ENCODE measurements around the gene CFC1.
"Not testable (repeated sequence)": the region's sequence is repeated elsewhere in the genome, so short reads cannot be mapped to it uniquely, and the experiment has no call there.

DNA sequence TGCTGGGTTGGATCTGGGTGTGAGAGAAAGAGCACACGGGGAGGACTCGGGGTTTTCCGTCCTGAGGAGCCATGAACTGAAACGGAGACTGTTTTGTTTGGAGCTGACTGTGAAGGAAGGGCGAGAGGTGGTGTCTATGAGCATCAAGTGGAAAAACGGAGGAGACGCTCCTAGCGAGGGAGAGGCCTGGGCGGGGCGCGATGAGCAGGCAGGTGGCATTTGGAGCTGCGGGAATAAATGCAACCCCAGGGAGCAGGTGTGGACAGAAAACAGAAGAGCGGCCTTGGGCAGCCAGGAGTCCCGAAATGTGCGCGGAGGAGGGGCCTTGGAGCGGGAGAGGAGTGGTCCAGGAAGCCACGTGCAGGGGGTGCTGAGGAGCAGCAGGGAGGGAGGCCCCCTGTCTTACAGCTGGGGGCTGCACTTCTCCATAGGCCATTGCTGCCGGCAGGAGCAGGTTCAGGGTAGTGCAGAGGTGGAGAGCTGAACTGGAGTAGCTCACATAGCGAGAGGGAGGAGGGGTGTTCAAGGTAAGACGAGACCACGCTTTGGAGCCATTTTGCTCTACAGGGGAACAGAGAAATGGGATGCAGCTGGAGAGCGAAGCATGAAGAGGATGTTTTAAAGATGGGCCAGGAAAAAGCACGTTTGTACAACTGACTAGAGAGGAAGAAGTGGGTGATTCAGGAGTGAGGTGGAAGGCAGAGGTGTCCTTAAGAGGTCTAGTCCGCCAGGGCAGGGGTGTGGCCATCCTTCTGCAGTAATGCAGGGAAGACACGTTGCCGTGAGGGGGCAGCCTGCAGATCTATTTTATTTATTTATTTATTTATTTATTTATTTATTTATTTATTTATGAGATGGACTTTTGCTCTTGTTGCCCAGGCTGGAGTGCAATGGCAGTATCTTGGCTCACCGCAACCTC, 9.9 kb upstream of the CFC1 start:
- TF ChIP-seq, protein P1, sequence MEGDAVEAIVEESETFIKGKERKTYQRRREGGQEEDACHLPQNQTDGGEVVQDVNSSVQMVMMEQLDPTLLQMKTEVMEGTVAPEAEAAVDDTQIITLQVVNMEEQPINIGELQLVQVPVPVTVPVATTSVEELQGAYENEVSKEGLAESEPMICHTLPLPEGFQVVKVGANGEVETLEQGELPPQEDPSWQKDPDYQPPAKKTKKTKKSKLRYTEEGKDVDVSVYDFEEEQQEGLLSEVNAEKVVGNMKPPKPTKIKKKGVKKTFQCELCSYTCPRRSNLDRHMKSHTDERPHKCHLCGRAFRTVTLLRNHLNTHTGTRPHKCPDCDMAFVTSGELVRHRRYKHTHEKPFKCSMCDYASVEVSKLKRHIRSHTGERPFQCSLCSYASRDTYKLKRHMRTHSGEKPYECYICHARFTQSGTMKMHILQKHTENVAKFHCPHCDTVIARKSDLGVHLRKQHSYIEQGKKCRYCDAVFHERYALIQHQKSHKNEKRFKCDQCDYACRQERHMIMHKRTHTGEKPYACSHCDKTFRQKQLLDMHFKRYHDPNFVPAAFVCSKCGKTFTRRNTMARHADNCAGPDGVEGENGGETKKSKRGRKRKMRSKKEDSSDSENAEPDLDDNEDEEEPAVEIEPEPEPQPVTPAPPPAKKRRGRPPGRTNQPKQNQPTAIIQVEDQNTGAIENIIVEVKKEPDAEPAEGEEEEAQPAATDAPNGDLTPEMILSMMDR (IDR thresholded peaks at IDR 0.05) = not testable (repeated sequence)
- not testable (repeated sequence) for TF ChIP-seq POLR2A (IDR thresholded peaks at IDR 0.05)

All from uterus (tissue), 2 donors.